GM19023 (cell line): ENCODE data around the gene WNT3A.

Experiments
- ATAC-seq: cut with Tn5 transposase; IDR thresholded peaks from one replicate; pipeline ENCODE4 v1.9.1; 2021; ENCODE audit warnings: mild to moderate bottlenecking, moderate library complexity; ENCODE audit not compliant: unreplicated experiment

WNT3A gene

DNA sequence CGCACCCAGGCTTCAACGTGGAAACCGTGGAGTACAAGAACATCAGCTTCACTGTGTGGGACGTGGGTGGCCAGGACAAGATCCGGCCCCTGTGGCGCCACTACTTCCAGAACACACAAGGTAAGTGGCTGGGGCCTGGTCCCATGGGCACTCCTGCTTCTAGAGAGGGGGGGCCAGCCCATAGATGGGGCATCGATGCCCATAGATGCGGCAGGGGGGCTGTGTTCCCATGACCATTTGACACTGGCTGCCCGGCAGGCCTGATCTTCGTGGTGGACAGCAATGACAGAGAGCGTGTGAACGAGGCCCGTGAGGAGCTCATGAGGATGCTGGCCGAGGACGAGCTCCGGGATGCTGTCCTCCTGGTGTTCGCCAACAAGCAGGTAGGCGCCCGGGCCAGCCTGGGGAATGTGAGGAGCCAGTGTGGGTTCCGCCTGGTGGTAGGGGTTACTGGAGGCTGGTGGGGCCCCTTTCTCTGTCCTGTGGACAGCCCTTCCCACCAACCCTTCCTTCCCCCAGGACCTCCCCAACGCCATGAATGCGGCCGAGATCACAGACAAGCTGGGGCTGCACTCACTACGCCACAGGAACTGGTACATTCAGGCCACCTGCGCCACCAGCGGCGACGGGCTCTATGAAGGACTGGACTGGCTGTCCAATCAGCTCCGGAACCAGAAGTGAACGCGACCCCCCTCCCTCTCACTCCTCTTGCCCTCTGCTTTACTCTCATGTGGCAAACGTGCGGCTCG is 90.7 kb downstream of the WNT3A start:
- no peak for ATAC-seq

DNA sequence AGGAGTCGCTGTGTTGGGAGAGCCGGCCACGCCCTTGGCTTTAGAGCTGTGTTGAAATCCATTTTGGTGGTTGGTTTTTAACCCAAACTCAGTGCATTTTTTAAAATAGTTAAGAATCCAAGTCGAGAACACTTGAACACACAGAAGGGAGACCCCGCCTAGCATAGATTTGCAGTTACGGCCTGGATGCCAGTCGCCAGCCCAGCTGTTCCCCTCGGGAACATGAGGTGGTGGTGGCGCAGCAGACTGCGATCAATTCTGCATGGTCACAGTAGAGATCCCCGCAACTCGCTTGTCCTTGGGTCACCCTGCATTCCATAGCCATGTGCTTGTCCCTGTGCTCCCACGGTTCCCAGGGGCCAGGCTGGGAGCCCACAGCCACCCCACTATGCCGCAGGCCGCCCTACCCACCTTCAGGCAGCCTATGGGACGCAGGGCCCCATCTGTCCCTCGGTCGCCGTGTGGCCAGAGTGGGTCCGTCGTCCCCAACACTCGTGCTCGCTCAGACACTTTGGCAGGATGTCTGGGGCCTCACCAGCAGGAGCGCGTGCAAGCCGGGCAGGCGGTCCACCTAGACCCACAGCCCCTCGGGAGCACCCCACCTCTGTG is 91.6 kb downstream of the WNT3A start:
- no peak for ATAC-seq

- ATAC-seq = no peak
Observed at GRCh38 chr1:228099331-228099732, 92.5 kb downstream of the WNT3A start.

DNA sequence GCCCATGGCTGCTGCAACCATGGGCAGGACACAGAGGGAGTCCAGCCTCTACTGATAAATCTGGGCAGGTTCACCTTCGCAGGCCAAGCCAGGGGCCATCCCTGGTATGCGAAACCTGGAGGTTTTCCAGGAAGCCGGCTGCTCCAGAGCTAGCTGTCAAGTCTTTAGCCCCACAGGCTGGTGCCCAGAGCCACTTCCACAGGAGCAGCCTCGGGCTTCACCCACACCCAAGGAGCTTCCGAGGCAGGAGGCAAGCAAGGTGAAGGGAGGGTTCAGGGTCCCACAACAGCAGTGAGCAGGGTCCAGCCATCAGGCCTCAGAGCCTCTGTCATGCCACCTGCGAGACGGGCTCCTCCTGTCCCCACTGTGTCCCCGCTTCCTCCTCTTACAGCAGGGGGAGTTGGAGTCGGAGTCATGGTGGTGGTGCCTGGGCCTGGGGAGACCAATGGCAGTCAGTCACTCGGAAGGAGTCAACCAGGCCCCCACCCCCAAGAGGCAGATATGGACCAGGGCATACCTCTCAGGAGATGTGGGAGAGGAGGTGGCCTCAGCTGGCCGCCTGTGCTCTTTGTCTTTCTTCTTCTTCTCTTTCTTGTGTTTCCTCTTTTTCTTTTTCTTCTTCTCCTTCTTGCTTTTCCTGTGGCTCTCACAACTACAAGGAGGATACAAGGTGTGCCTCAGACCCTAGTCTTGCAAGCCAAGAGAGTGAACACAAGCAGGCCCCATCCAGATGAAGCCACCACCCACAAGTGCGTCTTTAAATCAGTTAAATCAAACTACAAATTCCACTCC is 94.2 kb downstream of the WNT3A start:
- ATAC-seq = no peak

DNA sequence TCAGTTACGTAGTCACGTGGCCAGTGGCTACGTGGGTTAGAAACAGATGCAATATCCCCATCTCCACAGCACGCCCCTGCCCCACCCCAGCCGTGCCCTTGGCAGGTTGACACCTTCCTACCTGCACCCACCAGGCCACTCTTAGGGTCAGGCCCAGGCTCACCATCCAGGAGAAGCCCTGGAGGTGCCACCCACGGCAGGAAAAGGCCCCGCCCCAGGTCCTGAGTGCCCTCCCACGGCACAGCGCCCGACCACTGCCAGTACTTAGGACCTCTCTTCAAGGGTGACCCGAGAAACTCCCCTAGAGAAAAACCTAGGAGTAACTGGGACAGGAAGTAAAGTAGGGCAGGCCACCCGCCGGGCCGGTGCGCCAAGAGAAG is 94.8 kb downstream of the WNT3A start:
- ATAC-seq = no peak

DNA sequence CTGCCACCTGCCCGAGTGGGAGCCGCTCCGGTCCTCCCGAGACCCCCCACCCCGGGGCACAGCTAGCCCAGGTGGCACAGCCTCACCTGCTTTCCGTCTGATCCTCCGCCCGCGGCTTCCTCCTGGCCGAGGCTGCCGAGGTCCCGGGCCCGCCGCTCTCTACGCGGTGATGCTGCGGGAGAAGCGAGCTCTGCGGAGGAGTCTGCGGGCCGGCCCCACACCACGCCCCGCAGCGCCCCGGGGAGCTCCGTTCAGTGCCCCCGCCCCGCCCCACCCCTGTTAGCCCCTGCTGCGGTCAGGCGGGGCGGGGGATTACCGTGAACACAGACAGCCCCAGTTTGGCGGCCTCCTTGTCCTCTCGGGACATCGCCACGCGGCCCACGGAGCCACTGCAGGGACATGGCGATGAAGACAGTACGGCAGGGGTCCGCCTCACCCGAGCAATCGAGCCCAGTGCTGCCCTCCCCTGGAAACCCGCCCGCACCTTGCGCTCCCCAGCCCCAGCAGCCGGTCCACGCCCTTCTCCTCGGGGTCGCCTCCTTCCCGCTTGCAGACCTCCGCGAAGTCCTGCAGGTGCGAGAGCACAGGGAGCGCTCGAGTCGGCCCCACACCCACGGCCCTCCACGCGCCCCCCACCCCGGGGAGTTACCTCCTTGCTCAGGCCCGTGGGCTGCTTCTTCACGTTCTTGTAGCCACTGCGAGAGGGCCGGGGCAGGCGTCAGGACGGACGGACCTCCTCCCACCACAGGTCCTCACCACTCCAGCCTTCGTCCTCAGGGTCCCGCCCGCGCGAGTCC is 95.4 kb downstream of the WNT3A start:
- ATAC-seq = peak; percentile 26

- ATAC-seq = peak; percentile 76
Observed at GRCh38 chr1:228102791-228103620, 96.2 kb downstream of the WNT3A start, which contains the start of gene C1orf35. Gene C1orf35, minus strand, starts transcription at chr1:228103325. Its CDS starts 98 bp downstream, at chr1:228103227.

DNA sequence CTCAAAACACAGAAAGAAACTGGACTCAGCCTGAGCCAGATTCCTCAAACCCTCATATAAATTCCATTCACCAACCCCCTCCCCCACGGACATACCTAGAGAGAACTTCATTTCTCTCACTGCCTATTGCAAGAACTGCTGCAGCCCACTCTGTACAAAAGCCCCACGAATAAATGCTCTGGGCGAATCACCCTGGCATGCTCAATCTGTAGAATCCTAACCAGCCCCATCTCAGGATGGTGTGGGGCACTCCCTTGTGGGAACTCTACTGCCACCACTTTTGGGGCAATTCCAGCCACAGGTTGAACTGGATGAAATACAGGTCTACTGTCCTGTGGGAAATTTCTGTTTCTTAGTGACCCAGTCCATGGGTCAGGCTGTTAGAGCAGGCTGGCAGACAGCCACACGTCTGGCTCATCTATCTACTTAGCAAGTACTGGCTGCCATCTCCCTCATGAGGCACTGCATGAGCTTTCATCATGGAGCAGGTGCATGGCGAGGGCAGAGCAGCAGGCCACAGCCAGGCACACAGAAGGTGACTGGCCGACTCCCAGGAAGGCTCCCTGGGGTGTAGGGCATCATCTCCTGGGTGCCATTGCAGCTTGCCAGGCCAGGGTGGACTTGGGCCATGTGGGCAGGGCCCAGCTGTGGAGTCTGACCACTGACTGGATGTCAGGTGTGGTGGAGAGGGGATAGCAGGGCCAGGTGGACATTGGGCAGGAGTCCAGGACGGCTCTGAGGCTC is 97.9 kb downstream of the WNT3A start:
- ATAC-seq = no peak

DNA sequence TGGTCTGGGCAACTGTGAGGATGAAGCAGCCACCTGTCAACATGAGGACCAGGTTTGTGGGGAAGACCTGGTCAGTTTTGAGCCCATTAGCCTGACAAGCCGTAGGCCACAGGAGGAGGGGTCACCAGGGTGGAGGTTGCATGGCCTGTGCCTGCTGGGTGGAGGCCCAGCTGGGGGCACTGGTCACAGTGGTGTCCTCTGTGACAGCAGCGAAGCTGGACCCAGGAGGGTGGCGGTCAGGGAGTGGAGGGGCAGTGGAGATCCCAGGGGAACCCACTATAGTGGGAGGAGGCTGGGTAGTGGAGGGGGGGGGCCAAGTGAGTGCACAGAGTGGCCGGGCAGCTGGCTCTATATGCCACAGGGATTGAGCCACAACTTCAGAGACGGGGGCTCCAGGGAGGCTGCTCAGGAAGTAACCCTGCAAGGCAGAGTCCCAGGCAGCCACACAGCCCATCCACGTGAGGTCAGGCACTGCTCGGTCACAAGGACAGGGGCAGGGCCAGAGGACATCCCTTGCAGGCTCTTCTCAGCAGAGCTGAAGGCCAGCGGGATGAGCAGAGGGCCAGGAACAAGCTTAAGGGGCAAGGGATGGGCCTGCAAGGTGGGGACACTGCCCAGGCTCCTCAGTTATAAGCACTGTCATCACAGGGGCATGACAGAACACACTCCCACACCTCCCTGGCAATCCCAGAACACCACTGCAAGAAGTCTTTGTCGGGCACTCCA is 98.6 kb downstream of the WNT3A start:
- ATAC-seq = no peak

- ATAC-seq = no peak
Observed at GRCh38 chr1:228105996-228106799, 99.4 kb downstream of the WNT3A start.

GRCh38 chr1:228106800-228107054 is 99.9 kb downstream of the WNT3A start:
- no peak for ATAC-seq

DNA sequence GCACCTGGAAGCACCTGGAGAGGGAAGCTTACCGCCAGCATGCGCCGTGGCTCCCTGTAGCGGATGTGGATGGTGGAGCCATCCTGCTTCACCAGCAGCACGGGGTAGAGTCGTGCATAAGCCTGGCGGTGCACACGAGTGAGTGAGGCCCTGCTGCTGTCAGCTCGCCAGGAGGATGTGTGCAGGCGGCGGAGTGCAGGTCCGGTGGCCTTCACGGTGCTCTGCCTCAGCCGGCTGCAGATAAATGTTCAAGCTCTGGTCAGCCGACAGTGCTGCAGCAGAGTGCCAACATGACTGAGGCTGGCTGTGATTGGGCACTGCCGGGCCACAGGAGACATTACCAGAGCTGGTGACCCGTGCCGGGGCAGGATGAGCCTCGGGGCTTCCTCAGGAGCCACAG is 100.8 kb downstream of the WNT3A start:
- ATAC-seq = no peak

- ATAC-seq = no peak
Observed at GRCh38 chr1:228108055-228108690, 101.4 kb downstream of the WNT3A start.

DNA sequence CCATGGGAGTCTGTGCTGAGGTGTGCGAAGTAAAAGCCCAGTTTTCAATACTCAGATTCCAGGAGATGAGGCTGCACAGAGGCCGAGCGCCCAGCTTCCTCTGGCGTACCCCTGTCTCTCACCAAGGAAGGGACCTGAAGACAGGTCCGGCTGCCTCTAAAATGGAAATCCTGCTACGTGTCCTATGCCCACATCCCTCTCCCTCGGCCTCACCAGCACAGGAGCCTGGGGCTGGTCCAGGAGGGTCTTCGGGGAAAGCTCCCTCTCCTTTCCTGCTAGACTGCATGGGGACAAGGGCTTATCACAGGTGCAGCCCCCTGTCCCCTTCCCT is 101.9 kb downstream of the WNT3A start:
- ATAC-seq = no peak

- ATAC-seq = peak; percentile 93
Observed at GRCh38 chr1:228109073-228109961, 102.5 kb downstream of the WNT3A start, which contains the start of gene MRPL55. Gene MRPL55, minus strand, starts transcription at chr1:228109299. Its CDS starts 1,039 bp downstream, at chr1:228108260.

- ATAC-seq = no peak
Observed at GRCh38 chr1:228109962-228110488, 103.2 kb downstream of the WNT3A start.

GRCh38 chr1:228110556-228110955 is 103.8 kb downstream of the WNT3A start:
- ATAC-seq = no peak
